MG63 (cell line): ENCODE data around the gene ADGRG6. TPM values are rescaled to one million over a fixed set of nuclear protein-coding genes. Genes with fewer than 3 reads are reported as not detected.

Source experiments
- DNase-seq: peaks from one replicate; pipeline ENCODE4 v3.0.0-alpha.2; 2020
- H3K27me3 ChIP-seq: fragments of 250-450 bp; sonication (Bioruptor Pico); 2 replicates; pipeline ENCODE4 v1.5.1; 2020; ENCODE audit warnings: mild to moderate bottlenecking, moderate library complexity
- H3K36me3 ChIP-seq: fragments of 250-450 bp; sonication (Bioruptor Pico); 2 replicates; pipeline ENCODE4 v1.5.1; 2020; ENCODE audit warnings: mild to moderate bottlenecking, moderate library complexity
- H3K4me3 ChIP-seq: fragments of 250-450 bp; sonication (Bioruptor Pico); 2 replicates; pipeline ENCODE4 v1.5.1; 2020; ENCODE audit warnings: mild to moderate bottlenecking, moderate library complexity
- H3K9me3 ChIP-seq: fragments of 250-450 bp; sonication (Bioruptor Pico); 2 replicates; pipeline ENCODE4 v1.5.1; 2020; ENCODE audit warnings: mild to moderate bottlenecking, moderate library complexity
- total RNA-seq: library from RNA; depleted of rRNA; stranded (reverse); fragments of >200 nt; shearing (Covaris generic); gene quantifications from 2 replicates; pipeline ENCODE4 v1.2.3, GENCODE V29; 2014; ENCODE audit warnings: low replicate concordance

The ADGRG6 gene
- total RNA-seq, 1 experiment from 2014 or later: 0.99 TPM

- Histone ChIP-seq H3K36me3 (no peaks in the 10 kb centered on the region), H3K4me3 (no peak overlapping the region), H3K27me3 (no peaks in the 10 kb centered on the region), H3K9me3 (no peaks in the 10 kb centered on the region)
- DNase-seq: no peak
Measured at GRCh38 chr6:142373268-142374090, 71.7 kb downstream of the ADGRG6 start.

- Histone ChIP-seq H3K27me3 (no peaks in the 10 kb centered on the region), H3K36me3 (no peaks in the 10 kb centered on the region), H3K4me3 (no peak overlapping the region), H3K9me3 (no peaks in the 10 kb centered on the region)
- no peak for DNase-seq
Measured at GRCh38 chr6:142374091-142374770, 72.4 kb downstream of the ADGRG6 start.

GRCh38 chr6:142374965-142375733 lies 73.3 kb downstream of the ADGRG6 start:
- DNase-seq: peak; percentile 10
- H3K27me3 ChIP-seq: no peaks in the 10 kb centered on the region
- H3K9me3 ChIP-seq: no peaks in the 10 kb centered on the region
- H3K4me3 ChIP-seq: no peak overlapping the region
- H3K36me3 ChIP-seq: no peaks in the 10 kb centered on the region

GRCh38 chr6:142376115-142376514 lies 74.3 kb downstream of the ADGRG6 start:
- Histone ChIP-seq H3K4me3 (no peak overlapping the region), H3K36me3 (no peaks in the 10 kb centered on the region), H3K27me3 (no peaks in the 10 kb centered on the region), H3K9me3 (no peaks in the 10 kb centered on the region)
- DNase-seq: no peak

- Histone ChIP-seq H3K4me3 (no peak overlapping the region), H3K36me3 (no peaks in the 10 kb centered on the region), H3K27me3 (no peaks in the 10 kb centered on the region), H3K9me3 (no peaks in the 10 kb centered on the region)
- DNase-seq: peak; percentile 13
Measured at GRCh38 chr6:142376800-142377496, 75.1 kb downstream of the ADGRG6 start.

- H3K9me3 ChIP-seq: no peaks in the 10 kb centered on the region
- H3K27me3 ChIP-seq: no peaks in the 10 kb centered on the region
- no peak overlapping the region for H3K4me3 ChIP-seq
- no peak for DNase-seq
- H3K36me3 ChIP-seq: no peaks in the 10 kb centered on the region
Measured at GRCh38 chr6:142377497-142377848, 75.7 kb downstream of the ADGRG6 start.

GRCh38 chr6:142378138-142378875 lies 76.5 kb downstream of the ADGRG6 start:
- H3K9me3 ChIP-seq: no peaks in the 10 kb centered on the region
- H3K4me3 ChIP-seq: no peak overlapping the region
- DNase-seq: peak; percentile 46
- no peaks in the 10 kb centered on the region for H3K27me3 ChIP-seq
- H3K36me3 ChIP-seq: no peaks in the 10 kb centered on the region

- Histone ChIP-seq H3K4me3 (no peak overlapping the region), H3K36me3 (no peaks in the 10 kb centered on the region), H3K27me3 (no peaks in the 10 kb centered on the region), H3K9me3 (no peaks in the 10 kb centered on the region)
- DNase-seq: no peak
Measured at GRCh38 chr6:142380626-142381025, 78.8 kb downstream of the ADGRG6 start.

- no peak for DNase-seq
- Histone ChIP-seq H3K27me3 (no peaks in the 10 kb centered on the region), H3K4me3 (no peak overlapping the region), H3K36me3 (no peaks in the 10 kb centered on the region), H3K9me3 (no peaks in the 10 kb centered on the region)
Measured at GRCh38 chr6:142381181-142381580, 79.4 kb downstream of the ADGRG6 start.

- Histone ChIP-seq H3K27me3 (no peaks in the 10 kb centered on the region), H3K4me3 (no peak overlapping the region), H3K36me3 (no peaks in the 10 kb centered on the region), H3K9me3 (no peaks in the 10 kb centered on the region)
- DNase-seq: no peak
Measured at GRCh38 chr6:142381845-142382378, 80.1 kb downstream of the ADGRG6 start.

GRCh38 chr6:142384519-142385254 lies 82.9 kb downstream of the ADGRG6 start:
- no peaks in the 10 kb centered on the region for H3K36me3 ChIP-seq
- no peak for DNase-seq
- no peaks in the 10 kb centered on the region for H3K27me3 ChIP-seq
- no peaks in the 10 kb centered on the region for H3K9me3 ChIP-seq
- no peak overlapping the region for H3K4me3 ChIP-seq

GRCh38 chr6:142385352-142385751 lies 83.5 kb downstream of the ADGRG6 start:
- Histone ChIP-seq H3K4me3 (no peak overlapping the region), H3K27me3 (no peaks in the 10 kb centered on the region), H3K9me3 (no peaks in the 10 kb centered on the region), H3K36me3 (no peaks in the 10 kb centered on the region)
- no peak for DNase-seq

- Histone ChIP-seq H3K4me3 (no peak overlapping the region), H3K9me3 (no peaks in the 10 kb centered on the region)
- DNase-seq: no peak
Measured at GRCh38 chr6:142386657-142387056, 84.8 kb downstream of the ADGRG6 start.

GRCh38 chr6:142387997-142388815 lies 86.4 kb downstream of the ADGRG6 start:
- no peaks in the 10 kb centered on the region for H3K27me3 ChIP-seq
- no peaks in the 10 kb centered on the region for H3K36me3 ChIP-seq
- no peak for DNase-seq
- H3K9me3 ChIP-seq: no peaks in the 10 kb centered on the region
- no peak overlapping the region for H3K4me3 ChIP-seq

More at GRCh38 chr6:142386657-142387056, 84.8 kb downstream of the ADGRG6 start:
- Histone ChIP-seq H3K27me3 (no peaks in the 10 kb centered on the region), H3K36me3 (no peaks in the 10 kb centered on the region)

GRCh38 chr6:142395266-142395665 lies 93.5 kb downstream of the ADGRG6 start:
- no peak for DNase-seq
- no peaks in the 10 kb centered on the region for H3K9me3 ChIP-seq
- H3K27me3 ChIP-seq: no peaks in the 10 kb centered on the region
- no peaks in the 10 kb centered on the region for H3K36me3 ChIP-seq
- no peak overlapping the region for H3K4me3 ChIP-seq
